Mesodermal cell (in vitro differentiated cells): ENCODE data around the gene MAP3K10.
"Not testable (repeated sequence)": the region's sequence is repeated elsewhere in the genome, so short reads cannot be mapped to it uniquely, and the experiment has no call there.

Source experiments
- H3K27ac ChIP-seq: 2 replicates; pipeline ENCODE4 v1.7.0; 2013; ENCODE audit warnings: mild to moderate bottlenecking, low read depth, low read length, moderate library complexity; ENCODE audit not compliant: severe bottlenecking
- H3K36me3 ChIP-seq: 2 replicates; pipeline ENCODE4 v1.7.1; 2013; ENCODE audit warnings: mild to moderate bottlenecking, low read length, moderate library complexity; ENCODE audit not compliant: control insufficient read depth, insufficient read depth
- H3K4me1 ChIP-seq: one replicate; pipeline ENCODE4 v1.7.1; 2013; ENCODE audit warnings: mild to moderate bottlenecking, low read length; ENCODE audit not compliant: insufficient read depth, control insufficient read depth, poor library complexity, severe bottlenecking
- H3K4me3 ChIP-seq: 2 replicates; pipeline ENCODE4 v1.7.0; 2013; ENCODE audit warnings: low read length, control low read depth, mild to moderate bottlenecking; ENCODE audit not compliant: insufficient read depth, poor library complexity, severe bottlenecking; ENCODE audit errors: extremely low read depth
- H3K9me3 ChIP-seq: 2 replicates; pipeline ENCODE4 v1.7.1; 2013; ENCODE audit warnings: mild to moderate bottlenecking, low read length, moderate library complexity; ENCODE audit not compliant: control insufficient read depth
- WGBS, 2 experiments: methylation state at CpG; one replicate each; pipeline ENCODE4 v1.1.5; 2013; ENCODE audit warnings: missing lambda C conversion rate in 2 of 2; ENCODE audit not compliant: insufficient coverage in 2 of 2; 5-methylcytosine and 5-hydroxymethylcytosine counted together

The MAP3K10 gene

DNA sequence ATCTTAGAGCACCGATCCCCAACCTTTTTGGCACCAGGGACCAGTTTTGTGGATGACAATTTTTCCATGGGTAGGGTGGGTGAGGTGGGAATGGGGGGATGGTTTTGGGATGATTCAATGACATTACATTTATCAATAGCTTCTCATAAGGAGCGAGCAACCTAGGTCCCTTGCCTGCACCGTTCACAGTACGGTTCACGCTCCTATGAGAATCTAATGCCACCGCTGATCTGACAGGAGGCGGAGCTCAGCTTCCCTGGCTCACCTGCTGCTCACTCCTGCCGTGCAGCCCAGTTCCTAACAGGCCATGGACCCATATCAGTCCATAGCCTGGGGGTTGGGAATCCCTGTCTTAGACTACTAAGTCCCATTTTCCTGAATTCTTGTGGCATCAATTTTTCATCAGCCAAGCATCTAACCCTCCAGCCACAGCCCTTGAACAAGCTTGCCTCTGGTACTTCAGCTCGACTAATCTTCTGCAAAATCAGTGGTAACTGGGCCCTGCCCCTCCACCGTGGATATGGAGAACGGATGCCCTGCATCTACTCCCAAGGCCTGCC is 37.0 kb upstream of the MAP3K10 start:
- H3K4me3 ChIP-seq, result no peak overlapping the region
- H3K4me1 ChIP-seq, result no peaks in the 10 kb centered on the region
- H3K9me3 ChIP-seq, result no peaks in the 10 kb centered on the region
- H3K36me3 ChIP-seq, result no peaks in the 10 kb centered on the region
- WGBS, 2 experiments, result 90% methylated on average over 6 to 10 of the region's 11 CpGs
- no peak overlapping the region for H3K27ac ChIP-seq

DNA sequence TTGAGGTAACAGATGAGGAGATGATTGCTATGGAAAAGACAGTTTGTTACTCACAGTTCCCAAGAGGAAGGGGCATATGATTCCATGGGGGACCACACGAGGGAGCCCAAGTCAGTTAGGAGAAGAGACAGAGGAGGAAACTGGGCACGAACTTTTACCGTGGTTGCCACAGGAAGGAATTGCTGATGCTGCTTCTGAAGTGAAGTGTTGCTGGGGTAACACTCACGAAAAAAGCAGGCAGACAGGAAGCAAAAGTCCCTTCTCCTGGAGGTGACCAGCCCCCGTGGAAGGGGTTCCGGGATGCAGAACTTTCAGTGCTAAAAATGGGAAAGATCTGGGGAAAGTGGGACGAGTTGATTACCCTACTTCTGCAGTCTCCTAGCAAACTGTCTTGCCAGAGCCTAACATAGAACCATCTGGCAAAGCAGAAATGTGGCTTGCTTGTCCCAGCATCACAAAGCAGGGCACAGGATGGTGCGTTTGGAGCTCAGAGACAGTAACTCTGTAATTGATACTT is 35.4 kb upstream of the MAP3K10 start:
- Histone ChIP-seq H3K4me3 (no peak overlapping the region), H3K36me3 (no peaks in the 10 kb centered on the region), H3K4me1 (no peaks in the 10 kb centered on the region), H3K9me3 (no peaks in the 10 kb centered on the region), H3K27ac (no peak overlapping the region)
- 49 to 66% methylated on average over 6 to 7 of the region's 8 CpGs for whole genome bisulfite sequencing, 2 experiments

DNA sequence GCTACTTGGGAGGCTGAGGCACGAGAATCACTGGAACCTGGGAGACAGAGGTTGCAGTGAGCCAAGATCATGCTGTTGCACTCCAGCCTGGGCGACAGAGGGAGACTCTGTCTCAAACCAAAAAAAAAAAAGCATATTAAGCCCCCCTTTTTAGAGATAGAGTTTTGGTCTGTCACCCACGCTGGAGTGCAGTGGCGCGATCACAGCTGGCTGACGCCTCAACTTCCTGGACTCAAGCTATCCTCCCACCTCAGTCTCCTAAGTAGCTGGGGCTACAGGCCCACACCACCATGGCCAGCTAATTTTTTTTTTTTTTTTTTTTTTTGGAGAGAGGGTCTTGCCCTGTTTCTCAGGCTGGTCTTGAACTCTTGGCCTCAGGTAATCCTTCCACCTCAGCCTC is 34.2 kb upstream of the MAP3K10 start:
- Histone ChIP-seq H3K9me3 (no peaks in the 10 kb centered on the region), H3K4me1 (no peaks in the 10 kb centered on the region), H3K36me3 (no peaks in the 10 kb centered on the region), H3K4me3 (no peak overlapping the region), H3K27ac (no peak overlapping the region)
- 90 to 93% methylated on average over 4 to 5 of the region's 6 CpGs for WGBS, 2 experiments

DNA sequence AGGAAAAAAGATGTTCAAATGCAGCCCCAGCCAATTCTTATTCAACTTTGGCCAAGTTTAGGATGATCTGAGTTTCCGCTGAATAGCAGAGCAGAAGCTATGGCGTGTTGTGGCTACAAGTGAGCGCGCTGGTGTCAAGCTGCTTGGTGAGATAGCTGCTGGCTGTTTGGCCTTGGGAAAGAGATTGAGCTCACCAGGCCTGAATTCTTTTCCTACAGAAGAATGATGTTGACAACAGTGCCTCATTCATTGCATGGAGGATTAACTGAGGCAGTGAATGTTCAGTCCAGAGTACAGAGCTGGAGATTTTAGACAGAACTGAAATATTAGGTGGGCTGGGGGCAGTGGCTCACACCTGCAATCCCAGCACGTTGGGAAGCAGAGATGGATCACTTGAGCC is 31.5 kb upstream of the MAP3K10 start:
- Histone ChIP-seq H3K27ac (no peak overlapping the region), H3K4me3 (no peak overlapping the region), H3K9me3 (no peaks in the 10 kb centered on the region), H3K4me1 (no peaks in the 10 kb centered on the region), H3K36me3 (no peaks in the 10 kb centered on the region)
- WGBS, 2 experiments, result 84 to 100% methylated on average over 4 to 5 of the region's 5 CpGs

DNA sequence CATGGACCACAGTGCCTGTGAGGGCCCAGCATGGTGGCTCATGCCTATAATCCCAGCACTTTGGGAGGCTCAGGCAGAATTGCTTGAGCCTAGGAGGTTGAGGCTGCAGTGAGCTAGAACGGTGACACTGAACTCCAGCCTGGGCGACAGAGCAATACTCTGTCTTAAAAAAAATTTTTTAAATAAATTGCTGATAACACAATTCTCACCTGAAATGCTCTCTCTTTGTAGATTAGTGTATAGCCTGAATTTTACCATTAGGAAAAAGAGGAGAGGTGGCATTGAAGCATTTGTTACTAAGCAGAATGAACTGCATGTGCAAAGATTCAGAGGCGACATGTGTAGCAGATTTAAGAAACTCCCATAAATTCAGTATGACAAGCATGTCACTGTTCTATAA is 29.1 kb upstream of the MAP3K10 start:
- H3K4me3 ChIP-seq, result no peak overlapping the region
- WGBS, 2 experiments, result 100% methylated on average over 1 of the region's 3 CpGs; no CpG with 5 or more reads in 1 of the 2 experiments
- no peaks in the 10 kb centered on the region for H3K9me3 ChIP-seq
- no peak overlapping the region for H3K27ac ChIP-seq
- no peaks in the 10 kb centered on the region for H3K4me1 ChIP-seq
- H3K36me3 ChIP-seq, result no peaks in the 10 kb centered on the region

DNA sequence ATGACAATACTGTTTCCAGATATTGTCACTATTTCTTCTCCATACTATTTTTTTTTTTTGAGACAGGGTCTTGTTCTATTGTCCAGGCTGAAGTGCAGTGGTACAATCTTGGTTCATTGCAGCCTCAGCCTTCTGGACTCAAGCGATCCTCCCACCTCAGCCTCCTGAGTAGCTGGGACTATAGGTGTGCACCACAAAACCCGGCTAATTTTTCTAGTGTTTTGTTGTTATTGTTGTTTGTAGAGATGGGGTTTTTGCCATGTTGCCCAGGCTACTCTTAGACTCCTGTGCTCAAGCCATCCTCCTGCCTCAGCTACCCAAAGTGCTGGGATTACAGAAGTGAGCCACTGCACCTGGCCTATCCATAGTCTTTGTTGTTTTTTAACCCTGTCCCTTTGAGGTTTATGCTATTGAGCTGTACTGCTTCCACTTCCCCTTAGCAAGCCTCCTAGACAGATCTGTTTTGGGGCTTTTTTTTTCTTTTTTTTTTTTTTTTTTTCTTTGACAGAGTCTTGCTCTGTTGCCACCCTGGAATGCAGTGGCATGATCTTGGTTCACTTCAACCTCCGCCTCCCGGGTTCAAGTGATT is 27.6 kb upstream of the MAP3K10 start:
- WGBS, 2 experiments, result 95 to 100% methylated on average over 3 of the region's 4 CpGs
- H3K4me3 ChIP-seq, result no peak overlapping the region
- H3K4me1 ChIP-seq, result no peaks in the 10 kb centered on the region
- no peaks in the 10 kb centered on the region for H3K9me3 ChIP-seq
- no peak overlapping the region for H3K27ac ChIP-seq
- no peaks in the 10 kb centered on the region for H3K36me3 ChIP-seq

DNA sequence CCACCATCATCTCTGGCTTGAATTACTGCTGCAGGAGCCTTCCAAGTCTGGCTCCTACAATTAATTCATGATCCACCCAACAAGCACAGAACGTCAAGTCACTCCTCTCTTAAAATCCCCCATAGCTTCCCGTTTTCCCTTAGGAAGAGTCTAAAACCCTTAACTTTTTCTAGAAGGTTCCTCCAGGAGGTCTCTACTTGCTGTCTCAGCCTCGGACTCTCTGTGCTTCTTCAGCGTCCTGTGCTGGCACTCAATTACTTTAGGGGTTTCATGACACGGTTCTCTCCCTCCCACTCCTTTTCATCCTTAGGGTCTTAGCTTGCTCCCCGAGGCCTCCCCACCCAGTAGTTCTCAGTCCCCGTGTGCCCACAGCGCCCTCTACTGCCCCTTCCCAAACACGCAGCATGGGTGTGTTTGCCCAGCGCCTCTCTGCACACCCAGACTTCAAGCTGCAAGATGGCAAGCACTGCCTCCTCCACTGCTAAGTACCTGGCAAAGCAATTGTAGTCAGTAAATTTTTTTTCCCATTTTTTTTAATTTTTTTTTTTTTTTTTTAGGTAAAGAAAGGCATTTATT is 25.8 kb upstream of the MAP3K10 start:
- no peak overlapping the region for H3K27ac ChIP-seq
- WGBS, 2 experiments, result 41 to 53% methylated on average over 7 of the region's 10 CpGs
- H3K36me3 ChIP-seq, result no peaks in the 10 kb centered on the region
- no peaks in the 10 kb centered on the region for H3K9me3 ChIP-seq
- H3K4me3 ChIP-seq, result no peak overlapping the region
- H3K4me1 ChIP-seq, result no peaks in the 10 kb centered on the region

DNA sequence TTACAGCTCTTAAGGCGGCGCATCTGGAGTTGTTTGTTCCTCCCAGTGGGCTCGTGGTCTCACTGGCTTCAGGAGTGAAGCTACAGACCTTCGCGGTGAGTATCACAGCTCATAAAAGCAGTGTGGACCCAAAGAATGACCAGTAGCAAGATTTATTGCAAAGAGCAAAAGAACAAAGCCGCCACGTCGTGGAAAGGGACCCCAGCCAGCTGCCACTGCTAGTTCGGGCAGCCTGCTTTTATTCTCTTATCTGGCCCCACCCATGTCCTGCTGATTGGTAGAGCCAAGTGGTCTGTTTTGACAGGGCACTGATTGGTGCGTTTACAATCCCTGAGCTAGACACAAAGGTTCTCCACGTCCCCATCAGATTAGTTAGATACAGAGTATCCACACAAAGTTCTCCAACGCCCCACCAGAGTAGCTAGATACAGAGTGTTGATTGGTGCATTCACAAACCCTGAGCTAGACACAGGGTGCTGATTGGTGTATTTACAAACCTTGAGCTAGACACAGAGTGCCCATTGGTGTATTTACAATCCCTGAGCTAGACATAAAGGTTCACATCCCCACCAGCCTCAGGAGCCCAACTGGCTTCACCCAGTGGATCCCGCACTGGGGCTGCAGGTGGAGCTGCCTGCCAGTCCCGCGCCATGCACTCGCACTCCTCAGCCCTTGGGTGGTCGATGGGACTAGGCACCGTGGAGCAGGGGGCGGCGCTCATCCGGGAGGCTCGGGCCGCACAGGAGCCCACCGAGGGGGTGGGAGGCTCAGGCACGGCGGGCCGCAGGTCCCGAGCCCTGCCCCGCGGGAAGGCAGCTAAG is 21.5 kb upstream of the MAP3K10 start:
- not testable (repeated sequence) for H3K27ac ChIP-seq, H3K4me1 ChIP-seq, H3K4me3 ChIP-seq, H3K36me3 ChIP-seq, H3K9me3 ChIP-seq
- 95 to 96% methylated on average over 12 of the region's 30 CpGs for WGBS, 2 experiments

DNA sequence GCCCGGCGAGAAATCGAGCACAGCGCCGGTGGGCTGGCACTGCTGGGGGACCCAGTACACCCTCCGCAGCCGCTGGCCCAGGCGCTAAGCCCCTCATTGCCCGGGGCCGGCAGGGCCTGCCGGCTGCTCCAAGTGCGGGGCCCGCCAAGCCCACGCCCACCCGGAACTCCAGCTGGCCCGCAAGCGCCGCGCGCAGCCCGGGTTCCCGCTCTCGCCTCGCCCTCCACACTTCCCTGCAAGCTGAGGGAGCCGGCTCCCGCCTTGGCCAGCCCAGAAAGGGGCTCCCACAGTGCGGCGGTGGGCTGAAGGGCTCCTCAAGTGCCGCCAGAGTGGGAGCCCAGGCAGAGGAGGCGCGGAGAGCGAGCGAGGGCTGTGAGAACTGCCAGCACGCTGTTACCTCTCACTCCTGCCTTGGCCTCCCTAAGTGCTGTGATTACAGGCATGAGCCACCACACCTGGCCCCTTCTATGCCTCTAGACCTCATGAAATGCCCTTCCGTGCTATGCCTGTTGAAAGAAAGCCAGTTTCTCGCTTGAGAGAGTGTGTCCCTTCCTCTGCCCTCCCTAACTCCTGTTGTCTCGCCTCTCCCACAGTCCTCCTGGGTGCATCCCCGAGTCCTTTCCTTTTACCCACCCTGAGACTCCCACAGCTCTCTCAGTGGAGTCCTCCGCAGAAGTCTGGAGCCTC is 20.8 kb upstream of the MAP3K10 start:
- H3K4me3 ChIP-seq, result not testable (repeated sequence)
- 95 to 96% methylated on average over 26 to 27 of the region's 39 CpGs for WGBS, 2 experiments

DNA sequence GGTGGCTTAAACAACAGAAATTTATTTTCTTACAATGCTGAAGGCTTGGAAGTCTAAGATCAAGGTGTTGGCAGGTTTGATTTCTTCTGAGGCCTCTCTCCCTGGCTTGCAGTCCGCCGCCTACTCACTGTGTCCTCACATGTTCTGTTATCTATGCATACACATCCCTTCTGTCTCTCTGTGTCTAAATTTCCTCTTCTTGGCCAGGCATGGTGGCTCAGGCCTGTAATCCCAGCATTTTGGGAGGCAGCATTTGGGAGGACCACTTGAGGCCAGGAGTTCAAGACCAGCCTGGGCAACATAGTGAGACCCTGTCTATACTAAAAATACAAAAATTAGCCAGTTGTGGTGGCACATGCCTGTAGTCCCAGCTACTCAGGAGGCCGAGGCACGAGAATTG is 19.9 kb upstream of the MAP3K10 start:
- not testable (repeated sequence) for H3K36me3 ChIP-seq, H3K9me3 ChIP-seq, H3K4me3 ChIP-seq, H3K27ac ChIP-seq, H3K4me1 ChIP-seq
- 76 to 88% methylated on average over 2 to 4 of the region's 4 CpGs for WGBS, 2 experiments

More for the DNA sequence above, 20.8 kb upstream of the MAP3K10 start:
- not testable (repeated sequence) for H3K27ac ChIP-seq, H3K9me3 ChIP-seq, H3K4me1 ChIP-seq, H3K36me3 ChIP-seq
